T-helper 17 cell (primary cell): ENCODE data around the gene DSCAM. TPM values are rescaled to one million over a fixed set of nuclear protein-coding genes. Genes with fewer than 3 reads are reported as not detected.
"Not testable (repeated sequence)": the region's sequence is repeated elsewhere in the genome, so short reads cannot be mapped to it uniquely, and the experiment has no call there.

Experiments used
- ATAC-seq: fragments of 150-1000 bp; cut with Tn5 transposase; 2 replicates; pipeline ENCODE4 v1.10.0; 2021; ENCODE audit warnings: mild to moderate bottlenecking, moderate library complexity
- DNase-seq, 3 donors: peaks; one replicate each; pipeline versions ENCODE4 v3.0.0 to v3.0.0-alpha.2; 2020 to 2021
- H3K9me3 ChIP-seq: one replicate; pipeline ENCODE4 v1.7.0; 2013; ENCODE audit warnings: low read length, mild to moderate bottlenecking; ENCODE audit not compliant: control insufficient read depth, poor library complexity, severe bottlenecking
- H3K27ac Mint-ChIP-seq: one replicate; pipeline ENCODE4 v1.8.0; 2022; ENCODE audit warnings: mild to moderate bottlenecking, moderate library complexity, mixed read lengths
- H3K27me3 Mint-ChIP-seq: one replicate; pipeline ENCODE4 v1.8.0; 2022; ENCODE audit warnings: mixed read lengths
- H3K36me3 Mint-ChIP-seq: one replicate; pipeline ENCODE4 v1.8.0; 2022; ENCODE audit warnings: low read depth, mixed read lengths
- H3K4me1 Mint-ChIP-seq: one replicate; pipeline ENCODE4 v1.8.0; 2022; ENCODE audit warnings: mild to moderate bottlenecking, mixed read lengths
- H3K4me3 Mint-ChIP-seq: one replicate; pipeline ENCODE4 v1.8.0; 2022; ENCODE audit warnings: mild to moderate bottlenecking, moderate library complexity, mixed read lengths
- total RNA-seq, 4 donors: library from RNA in 2 of 4; stranded (reverse) in 2 of 4; gene quantifications; one replicate each; pipeline ENCODE4 v1.2.3 and lab custom pipeline; 2022 to 2026

The DSCAM gene
- total RNA-seq, 2 donors from 2014 or later, result not detected

DNA sequence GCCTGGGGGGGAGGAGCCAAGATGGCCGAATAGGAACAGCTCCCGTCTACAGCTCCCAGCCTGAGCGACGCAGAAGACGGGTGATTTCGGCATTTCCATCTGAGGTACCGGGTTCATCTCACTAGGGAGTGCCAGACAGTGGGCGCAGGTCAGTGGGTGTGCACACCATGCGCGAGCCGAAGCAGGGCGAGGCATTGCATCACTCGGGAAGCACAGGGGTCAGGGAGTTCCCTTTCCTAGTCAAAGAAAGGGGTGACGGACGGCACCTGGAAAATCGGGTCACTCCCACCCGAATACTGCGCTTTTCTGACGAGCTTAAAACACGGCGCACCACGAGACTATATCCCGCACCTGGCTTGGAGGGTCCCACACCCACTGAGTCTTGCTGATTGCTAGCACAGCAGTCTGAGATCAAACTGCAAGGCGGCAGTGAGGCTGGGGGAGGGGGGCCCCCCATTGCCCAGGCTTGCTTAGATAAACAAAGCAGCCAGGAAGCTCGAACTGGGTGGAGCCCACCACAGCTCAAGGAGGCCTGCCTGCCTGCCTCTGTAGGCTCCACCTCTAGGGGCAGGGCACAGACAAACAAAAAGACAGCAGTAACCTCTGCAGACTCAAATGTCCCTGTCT lies 813.7 kb downstream of the DSCAM start:
- not testable (repeated sequence) for H3K27ac Mint-ChIP-seq, H3K36me3 Mint-ChIP-seq, H3K27me3 Mint-ChIP-seq, ATAC-seq, DNase-seq, H3K4me3 Mint-ChIP-seq, H3K9me3 ChIP-seq, H3K4me1 Mint-ChIP-seq

DNA sequence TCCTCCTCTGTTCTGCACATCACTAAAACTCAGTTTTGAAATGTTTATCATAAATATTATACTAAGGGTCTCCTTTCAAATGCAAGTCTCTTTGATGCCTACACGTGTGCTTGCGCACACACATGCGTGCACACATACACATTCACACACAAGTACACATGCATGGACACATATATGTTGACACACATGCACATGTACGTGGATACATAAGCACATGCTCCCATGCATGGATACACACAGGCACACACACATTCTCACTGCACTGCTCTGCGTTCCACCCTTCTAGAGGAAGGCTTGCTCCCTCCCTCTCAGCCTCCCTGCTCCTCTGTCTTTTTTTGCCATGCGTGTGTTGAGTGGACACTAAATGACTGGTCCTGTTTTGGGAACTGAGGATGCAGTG lies 817.1 kb downstream of the DSCAM start:
- DNase-seq, result no peak
- Mint-ChIP-seq H3K27me3 (no peaks in the 10 kb centered on the region), H3K4me3 (no peak overlapping the region), H3K27ac (no peak overlapping the region), H3K36me3 (no peaks in the 10 kb centered on the region), H3K4me1 (no peaks in the 10 kb centered on the region)
- no peaks in the 10 kb centered on the region for H3K9me3 ChIP-seq
- no peak for ATAC-seq

DNA sequence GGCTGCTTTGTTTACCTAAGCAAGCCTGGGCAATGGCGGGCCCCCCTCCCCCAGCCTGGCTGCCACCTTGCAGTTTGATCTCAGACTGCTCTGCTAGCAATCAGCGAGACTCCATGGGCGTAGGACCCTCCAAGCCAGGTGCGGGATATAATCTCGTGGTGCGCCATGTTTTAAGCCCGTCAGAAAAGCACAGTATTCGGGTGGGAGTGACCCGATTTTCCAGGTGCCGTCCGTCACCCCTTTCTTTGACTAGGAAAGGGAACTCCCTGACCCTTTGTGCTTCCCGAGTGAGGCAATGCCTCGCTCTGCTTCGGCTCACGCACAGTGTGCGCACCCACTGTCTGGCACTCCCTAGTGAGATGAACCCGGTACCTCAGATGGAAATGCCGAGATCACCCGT lies 818.6 kb downstream of the DSCAM start:
- not testable (repeated sequence) for H3K27me3 Mint-ChIP-seq, H3K4me3 Mint-ChIP-seq, ATAC-seq, H3K4me1 Mint-ChIP-seq, H3K36me3 Mint-ChIP-seq, DNase-seq, H3K9me3 ChIP-seq, H3K27ac Mint-ChIP-seq

DNA sequence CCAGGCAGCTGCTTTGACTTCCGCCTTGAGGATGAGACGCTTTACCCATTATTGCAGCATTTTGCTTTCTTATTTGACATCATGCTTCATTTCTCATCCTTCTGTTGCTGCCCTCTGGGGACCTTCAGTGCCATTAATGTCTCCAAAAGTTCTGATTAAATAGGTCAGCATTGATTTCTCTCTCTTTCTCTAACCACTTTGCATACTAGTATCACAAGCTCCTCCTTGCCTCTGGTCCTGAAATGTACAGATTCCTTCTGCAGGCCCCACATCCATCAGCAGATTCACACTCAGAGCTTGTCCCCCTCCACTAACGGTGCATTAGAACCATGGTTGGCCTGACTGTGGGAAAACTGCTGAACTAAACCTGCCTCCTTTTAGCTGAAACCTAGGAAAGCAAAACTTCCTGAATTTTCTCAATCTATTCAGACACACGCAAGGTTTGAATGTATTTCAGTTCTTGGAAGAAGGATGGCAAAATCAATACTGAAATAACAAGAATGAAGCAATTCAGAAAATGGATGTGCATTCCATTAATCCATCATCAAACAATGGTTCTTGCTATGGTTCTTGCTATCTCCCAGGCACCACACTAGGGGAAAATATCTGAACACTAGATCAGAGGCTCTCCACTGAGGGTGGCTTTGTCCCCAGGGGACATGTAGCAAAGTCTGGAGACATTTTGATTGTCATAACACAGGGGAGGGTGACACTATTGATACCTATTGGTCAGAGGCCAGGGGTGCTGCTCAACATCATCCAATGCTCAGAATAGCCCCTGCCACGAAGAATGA lies 825.2 kb downstream of the DSCAM start:
- H3K9me3 ChIP-seq, result no peaks in the 10 kb centered on the region

DNA sequence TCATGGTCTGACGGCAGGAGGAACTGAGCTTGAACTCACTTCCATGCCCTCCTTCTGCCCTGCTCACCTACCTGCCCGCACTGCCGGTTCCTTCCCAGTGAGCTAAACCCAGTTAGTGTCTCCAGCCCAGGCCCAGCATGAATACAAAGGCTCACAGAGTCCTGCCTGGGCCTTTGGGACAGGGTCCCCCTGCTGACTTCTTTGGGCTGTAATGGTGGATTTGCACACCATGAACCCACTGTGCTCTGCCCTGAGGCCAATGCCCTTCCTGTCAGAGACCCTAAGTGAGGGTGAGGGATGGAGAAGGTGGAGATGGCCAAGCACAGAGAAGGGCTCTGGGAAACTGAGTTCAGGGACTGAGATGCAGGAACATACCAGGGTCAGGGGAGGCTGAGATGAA lies 826.3 kb downstream of the DSCAM start:
- ATAC-seq (no peak), DNase-seq (no peak)
- Mint-ChIP-seq H3K4me1 (no peaks in the 10 kb centered on the region), H3K27me3 (no peaks in the 10 kb centered on the region), H3K36me3 (no peaks in the 10 kb centered on the region), H3K27ac (no peak overlapping the region), H3K4me3 (no peak overlapping the region)
- H3K9me3 ChIP-seq, result no peaks in the 10 kb centered on the region

More for the DNA sequence above, 825.2 kb downstream of the DSCAM start:
- H3K4me1 Mint-ChIP-seq, result no peaks in the 10 kb centered on the region
- H3K27ac Mint-ChIP-seq, result no peak overlapping the region
- H3K36me3 Mint-ChIP-seq, result no peaks in the 10 kb centered on the region
- H3K4me3 Mint-ChIP-seq, result no peak overlapping the region
- ATAC-seq, result no peak
- no peaks in the 10 kb centered on the region for H3K27me3 Mint-ChIP-seq
- DNase-seq, result no peak

DNA sequence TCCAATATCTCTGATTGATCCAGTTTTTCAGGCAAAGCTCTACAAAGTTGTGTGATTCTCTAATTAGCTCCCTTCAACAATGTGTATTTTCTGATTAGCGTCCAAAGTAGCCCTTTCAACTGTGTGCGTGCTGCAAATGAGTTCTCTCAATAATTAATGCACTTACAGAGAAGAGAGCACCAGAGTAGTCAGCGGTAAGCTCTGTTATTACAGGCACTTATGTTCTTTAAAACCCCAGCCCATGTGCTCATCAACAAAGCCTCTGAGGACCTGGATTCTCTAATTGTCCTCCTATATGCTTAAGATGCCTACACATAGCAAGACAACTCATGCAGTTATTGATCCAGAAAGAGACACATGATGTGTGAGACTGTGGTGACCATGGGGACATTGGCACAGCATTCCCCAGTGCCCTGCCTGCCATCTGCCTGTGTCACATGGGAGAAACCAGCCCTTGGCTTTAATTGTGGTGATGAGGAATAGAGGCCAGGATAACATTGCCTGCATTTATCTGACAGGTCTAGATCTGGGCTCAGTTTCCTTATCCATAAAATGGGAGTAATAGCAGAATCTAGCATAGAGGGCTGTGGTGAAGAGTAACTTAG lies 828.0 kb downstream of the DSCAM start:
- H3K27me3 Mint-ChIP-seq, result no peaks in the 10 kb centered on the region
- no peak for ATAC-seq

DNA sequence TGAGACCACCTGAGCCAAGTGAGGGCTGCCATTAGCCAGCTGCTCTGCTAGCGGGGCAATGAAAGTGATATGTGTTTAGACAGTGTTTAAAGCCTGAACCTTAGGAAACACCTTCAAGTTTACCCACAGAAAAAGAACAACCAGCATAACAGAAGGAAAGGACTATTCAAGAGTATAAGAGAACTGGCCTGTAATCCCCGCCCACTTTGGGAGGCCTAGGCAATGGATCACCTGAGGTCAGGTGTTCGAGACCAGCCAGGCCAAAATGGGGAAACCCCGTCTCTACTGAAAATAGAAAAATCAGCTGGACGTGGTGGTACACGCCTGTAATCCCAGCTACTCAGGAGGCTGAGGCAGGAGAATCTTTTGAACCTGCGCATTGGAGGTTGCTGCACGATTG lies 830.3 kb downstream of the DSCAM start:
- no peaks in the 10 kb centered on the region for H3K36me3 Mint-ChIP-seq
- no peaks in the 10 kb centered on the region for H3K4me1 Mint-ChIP-seq
- ATAC-seq, result no peak
- H3K27ac Mint-ChIP-seq, result no peak overlapping the region
- H3K9me3 ChIP-seq, result no peaks in the 10 kb centered on the region
- DNase-seq, result no peak
- no peaks in the 10 kb centered on the region for H3K27me3 Mint-ChIP-seq
- H3K4me3 Mint-ChIP-seq, result no peak overlapping the region

More for the DNA sequence above, 828.0 kb downstream of the DSCAM start:
- Mint-ChIP-seq H3K4me1 (no peaks in the 10 kb centered on the region), H3K36me3 (no peaks in the 10 kb centered on the region), H3K4me3 (no peak overlapping the region), H3K27ac (no peak overlapping the region)
- DNase-seq, result no peak
- H3K9me3 ChIP-seq, result no peaks in the 10 kb centered on the region

DNA sequence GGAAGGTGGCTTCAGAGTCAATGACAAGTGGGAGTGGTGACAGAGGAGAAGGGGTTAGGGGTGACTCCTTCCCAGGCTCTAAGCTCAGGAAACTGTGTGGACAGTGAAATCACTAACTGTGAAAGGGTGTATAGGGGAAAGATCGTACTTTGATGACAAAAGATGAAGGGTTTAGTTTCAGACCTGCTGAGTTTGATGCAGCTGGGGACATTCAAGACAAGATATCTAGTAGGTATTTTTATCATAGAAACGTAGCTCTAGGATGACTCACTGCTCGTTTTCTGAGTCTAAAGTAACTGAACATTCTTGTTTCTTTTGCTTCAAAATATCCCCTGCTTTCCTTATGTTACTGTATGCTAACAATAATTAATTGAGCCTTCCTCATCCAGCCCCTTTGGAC lies 830.7 kb downstream of the DSCAM start:
- DNase-seq (no peak), ATAC-seq (no peak)
- no peaks in the 10 kb centered on the region for H3K4me1 Mint-ChIP-seq
- no peak overlapping the region for H3K4me3 Mint-ChIP-seq
- no peaks in the 10 kb centered on the region for H3K36me3 Mint-ChIP-seq
- no peaks in the 10 kb centered on the region for H3K9me3 ChIP-seq
- H3K27me3 Mint-ChIP-seq, result no peaks in the 10 kb centered on the region
- no peak overlapping the region for H3K27ac Mint-ChIP-seq

DNA sequence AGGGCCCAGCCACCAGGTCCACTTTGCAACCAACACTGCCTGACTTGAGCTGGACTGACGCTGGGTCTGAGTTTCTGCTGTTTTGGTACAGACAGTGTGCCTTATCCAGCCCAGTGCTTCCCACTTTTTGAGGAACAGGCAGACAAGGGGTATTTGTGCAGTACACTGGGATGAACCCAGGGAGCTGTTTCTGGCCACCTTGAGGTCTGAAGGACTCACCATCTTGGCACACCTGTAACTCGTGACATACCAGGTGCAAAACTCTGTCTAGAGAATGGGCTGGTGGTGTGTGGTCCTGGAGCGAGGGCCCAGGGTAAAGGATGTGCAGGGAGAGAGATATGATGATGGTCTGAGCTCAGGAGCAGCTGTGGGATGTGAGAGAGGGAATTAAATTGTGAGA lies 831.1 kb downstream of the DSCAM start:
- no peak for ATAC-seq
- DNase-seq, result no peak
- H3K4me3 Mint-ChIP-seq, result no peak overlapping the region
- H3K4me1 Mint-ChIP-seq, result no peaks in the 10 kb centered on the region
- H3K36me3 Mint-ChIP-seq, result no peaks in the 10 kb centered on the region
- H3K9me3 ChIP-seq, result no peaks in the 10 kb centered on the region
- H3K27me3 Mint-ChIP-seq, result no peaks in the 10 kb centered on the region
- H3K27ac Mint-ChIP-seq, result no peak overlapping the region

DNA sequence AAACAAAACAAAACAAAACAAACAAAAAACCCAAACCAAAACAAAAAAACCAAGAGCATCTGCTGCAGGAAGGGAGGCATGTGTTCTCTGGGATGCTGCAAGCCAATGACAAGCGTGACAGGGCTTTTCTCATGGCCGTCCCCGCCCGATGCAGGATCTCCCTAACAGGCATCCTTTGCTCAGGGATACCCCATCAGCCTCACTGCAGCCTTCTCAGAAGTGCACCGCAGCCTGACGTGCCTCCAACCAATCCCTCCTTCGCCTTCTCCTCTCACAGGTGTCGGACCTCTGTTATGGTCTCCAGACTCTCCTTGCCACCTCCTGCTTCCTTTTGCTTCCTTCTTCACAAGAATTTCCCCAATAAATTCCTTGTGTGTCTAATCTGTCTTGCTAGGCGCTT lies 832.6 kb downstream of the DSCAM start:
- no peaks in the 10 kb centered on the region for H3K4me1 Mint-ChIP-seq
- H3K36me3 Mint-ChIP-seq, result no peaks in the 10 kb centered on the region
- no peaks in the 10 kb centered on the region for H3K9me3 ChIP-seq
- ATAC-seq, result no peak
- no peak overlapping the region for H3K4me3 Mint-ChIP-seq
- no peak overlapping the region for H3K27ac Mint-ChIP-seq
- DNase-seq, result no peak
- H3K27me3 Mint-ChIP-seq, result no peaks in the 10 kb centered on the region

DNA sequence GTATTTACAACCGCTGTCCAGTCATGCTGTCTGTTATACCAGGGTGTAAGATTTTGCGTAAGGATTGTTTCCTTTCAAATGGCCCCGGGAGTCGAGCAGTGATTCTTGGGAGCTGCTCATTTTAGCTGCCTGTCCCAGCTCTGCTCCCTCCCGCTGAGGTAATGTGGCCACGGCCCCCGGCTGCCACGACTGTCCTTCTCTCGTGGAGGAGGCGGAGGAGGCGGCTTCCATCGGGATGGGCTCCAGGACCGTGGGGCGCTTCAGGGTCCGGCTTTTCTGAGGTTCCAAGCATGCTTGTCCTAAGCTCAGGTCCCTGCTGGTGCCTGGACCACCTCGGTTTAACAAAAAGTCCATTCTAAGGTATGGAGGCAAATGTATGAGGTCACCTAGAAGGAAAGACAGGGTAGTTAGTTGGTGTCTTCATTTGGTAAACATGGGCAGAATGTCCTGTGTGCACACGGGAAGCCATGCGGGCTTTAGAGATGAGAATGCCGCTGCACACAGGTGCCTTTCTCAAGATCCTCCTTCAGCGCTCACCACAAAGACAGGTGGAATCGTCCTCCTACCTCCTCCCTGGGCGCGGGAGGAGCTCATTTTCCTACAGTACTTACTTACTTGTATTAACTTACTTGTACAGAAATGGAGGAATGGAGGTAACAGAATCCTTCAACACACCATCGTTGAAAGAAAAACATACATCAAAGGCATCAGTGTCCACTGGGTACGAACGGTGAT lies 833.8 kb downstream of the DSCAM start:
- Mint-ChIP-seq H3K36me3 (no peaks in the 10 kb centered on the region), H3K27me3 (no peaks in the 10 kb centered on the region), H3K27ac (no peak overlapping the region), H3K4me3 (no peak overlapping the region), H3K4me1 (no peaks in the 10 kb centered on the region)
- no peak for DNase-seq
- no peaks in the 10 kb centered on the region for H3K9me3 ChIP-seq
- no peak for ATAC-seq

DNA sequence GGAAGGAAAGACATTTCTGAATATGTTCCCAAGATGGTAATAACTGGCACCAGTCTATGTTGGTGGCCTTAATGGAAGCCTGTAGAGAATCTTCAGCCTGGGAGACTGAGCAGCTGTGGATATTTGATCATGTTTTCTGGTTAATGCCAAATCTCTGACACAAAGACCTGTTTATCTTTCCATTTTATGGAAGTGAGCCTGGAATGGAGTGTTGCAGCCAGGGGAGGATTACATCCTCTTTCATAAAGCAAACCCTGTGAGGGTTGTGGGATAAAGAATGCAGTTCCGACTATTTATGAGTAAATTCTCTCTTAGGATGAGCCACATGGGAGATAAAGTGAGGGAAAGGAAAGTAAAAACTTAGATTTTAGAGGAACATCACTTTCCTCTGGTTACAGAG lies 835.6 kb downstream of the DSCAM start:
- H3K27ac Mint-ChIP-seq, result no peak overlapping the region
- H3K27me3 Mint-ChIP-seq, result no peaks in the 10 kb centered on the region
- ATAC-seq (no peak), DNase-seq (no peak)
- no peaks in the 10 kb centered on the region for H3K4me1 Mint-ChIP-seq
- H3K36me3 Mint-ChIP-seq, result no peaks in the 10 kb centered on the region
- H3K9me3 ChIP-seq, result no peaks in the 10 kb centered on the region
- H3K4me3 Mint-ChIP-seq, result no peak overlapping the region

DNA sequence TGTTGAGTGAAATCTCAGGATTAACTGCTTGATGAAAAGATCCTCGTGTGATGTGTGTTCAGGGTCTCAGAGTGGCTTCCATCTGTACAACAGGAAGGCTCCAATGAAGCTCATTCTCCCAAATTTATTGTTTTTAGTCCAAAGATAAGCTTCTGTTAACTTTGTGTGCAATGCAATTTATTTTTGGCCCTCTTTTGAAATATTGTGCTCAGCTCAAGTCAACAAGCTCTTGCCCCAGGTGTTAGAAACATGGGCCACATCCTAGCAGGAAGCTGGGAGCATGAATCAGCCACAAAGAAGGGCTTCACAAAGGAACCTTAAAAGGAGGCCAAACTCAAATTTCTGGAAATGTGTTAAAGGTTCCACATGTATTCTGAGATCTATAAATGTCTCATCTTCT lies 844.0 kb downstream of the DSCAM start:
- H3K27ac Mint-ChIP-seq, result no peak overlapping the region
- H3K36me3 Mint-ChIP-seq, result no peaks in the 10 kb centered on the region

More for the DNA sequence above, 844.0 kb downstream of the DSCAM start:
- peaks cover 2% of the 10 kb centered on the region for H3K9me3 ChIP-seq
- H3K27me3 Mint-ChIP-seq, result no peaks in the 10 kb centered on the region
- no peaks in the 10 kb centered on the region for H3K4me1 Mint-ChIP-seq
- no peak overlapping the region for H3K4me3 Mint-ChIP-seq
- ATAC-seq (no peak), DNase-seq (no peak)
